Activated CD8-positive, alpha-beta memory T cell treated with anti-CD3 and anti-CD28 coated beads for 48 hours (primary cell): ENCODE measurements around the gene SLC24A3.

Experiments
- DNase-seq, 3 experiments: peaks; one replicate each; pipeline ENCODE4 v3.0.0-alpha.2; 2020; ENCODE audit warnings: low read depth in 2 of 3, low spot score in 2 of 3

SLC24A3 gene

GRCh38 chr20:19301142-19301541, 88.7 kb downstream of the SLC24A3 start:
- no peak for DNase-seq

DNA sequence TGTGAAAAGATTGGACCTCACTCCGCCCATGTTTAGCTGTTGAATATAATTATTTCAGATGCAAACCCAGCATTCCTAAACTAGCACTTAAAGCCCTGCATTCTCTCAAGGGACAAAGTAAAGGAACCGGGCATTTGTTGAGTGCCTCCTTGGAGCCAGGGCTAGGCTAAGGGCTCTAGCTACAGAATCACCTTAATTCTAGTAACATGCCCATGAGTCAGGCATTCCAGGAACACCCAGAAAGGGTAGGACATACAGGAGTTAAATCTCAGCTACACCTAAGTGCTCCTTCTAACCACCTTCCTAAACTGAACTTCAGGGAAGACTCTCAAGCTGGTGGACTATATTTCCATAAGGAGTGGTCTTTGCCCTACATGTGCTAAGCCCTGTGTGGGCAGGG, 89.4 kb downstream of the SLC24A3 start:
- DNase-seq, result no peak

- DNase-seq, result no peak
These were observed 90.3 kb downstream of the SLC24A3 start for GRCh38 chr20:19302714-19303113.

GRCh38 chr20:19304389-19304788, 91.9 kb downstream of the SLC24A3 start:
- DNase-seq, result no peak

DNA sequence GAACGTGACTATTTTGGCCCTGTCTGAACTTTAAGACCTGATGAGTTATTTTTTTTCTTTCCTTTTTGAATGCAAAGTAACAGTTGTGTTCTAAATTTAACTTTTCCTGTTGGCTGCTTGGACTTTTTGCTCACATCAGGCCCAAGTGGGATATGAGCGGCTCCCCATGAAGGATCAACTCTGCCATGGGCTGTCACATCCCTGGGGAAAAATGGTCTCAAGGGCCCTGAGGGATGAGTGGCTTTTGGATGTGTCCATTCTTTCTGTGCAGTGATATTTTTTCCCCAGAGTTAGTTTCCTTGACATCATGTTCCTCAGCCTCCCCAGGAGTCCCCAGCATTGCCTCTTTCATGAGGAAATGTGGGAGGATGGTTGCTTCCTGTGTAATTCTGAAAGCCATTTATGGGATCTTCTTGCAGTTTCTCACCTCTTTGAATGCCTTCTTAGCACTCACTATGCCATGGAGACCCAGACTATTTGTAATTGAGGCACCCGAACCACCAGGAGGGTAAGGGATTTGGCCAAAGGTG, 92.5 kb downstream of the SLC24A3 start:
- no peak for DNase-seq

DNA sequence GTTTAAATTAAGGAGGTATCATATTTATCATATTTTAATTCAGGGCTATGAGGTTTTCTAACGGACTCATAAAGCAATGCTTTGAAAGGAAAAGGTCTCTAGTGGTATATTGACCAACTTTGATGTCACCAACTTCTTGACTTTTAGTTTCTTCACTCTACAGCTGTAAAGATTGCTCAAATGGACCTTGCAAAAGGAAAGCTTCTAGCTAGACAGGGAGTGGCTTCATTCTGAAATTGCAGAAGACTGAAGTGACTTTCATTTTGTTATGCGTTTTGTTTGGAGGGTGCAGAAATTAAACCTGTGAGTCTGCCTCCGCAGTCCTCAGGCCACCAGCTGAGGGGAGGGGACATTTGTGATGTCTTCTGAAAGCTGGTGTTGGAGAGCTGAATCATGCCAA, 95.7 kb downstream of the SLC24A3 start:
- no peak for DNase-seq

DNA sequence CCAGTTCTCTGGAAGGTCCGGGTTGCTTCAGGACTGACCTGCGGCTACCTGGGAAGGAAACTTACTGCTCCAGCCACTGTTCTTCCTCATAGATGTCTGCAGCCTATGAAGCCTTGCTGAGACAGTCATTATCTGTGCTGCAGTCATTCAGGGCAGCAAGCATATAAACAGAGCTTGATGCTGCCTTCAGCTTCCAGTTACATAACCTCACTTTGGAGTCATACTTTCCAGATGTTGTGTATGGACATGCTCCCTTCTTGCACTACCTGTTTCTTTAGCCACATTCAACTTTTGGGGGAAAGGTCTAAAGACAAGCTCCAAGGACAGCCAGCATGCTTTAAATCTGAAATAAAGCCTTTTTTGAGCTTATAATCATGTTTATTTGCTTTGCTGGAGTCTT, 98.1 kb downstream of the SLC24A3 start:
- DNase-seq, result no peak

- no peak for DNase-seq
These were observed 101.1 kb downstream of the SLC24A3 start for GRCh38 chr20:19313342-19314069.

DNA sequence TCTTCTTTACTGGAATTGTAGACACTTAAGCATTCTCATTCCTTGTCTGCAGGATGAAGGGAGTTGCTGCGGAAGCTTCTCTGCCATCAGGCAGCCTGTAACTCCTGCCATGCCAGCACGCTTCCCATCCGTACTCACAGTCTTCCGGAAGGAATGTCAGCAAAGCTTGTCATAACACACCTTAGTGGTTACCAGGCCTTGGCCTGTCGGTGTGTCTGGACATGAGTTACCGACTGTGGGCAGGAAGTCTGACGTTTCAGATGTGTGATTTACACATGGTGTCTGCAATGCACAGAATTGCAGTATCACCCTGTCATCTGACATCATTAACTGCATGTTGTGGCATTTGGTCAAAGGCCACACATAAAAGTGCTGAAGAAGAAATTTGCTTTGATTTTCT, 102.2 kb downstream of the SLC24A3 start:
- no peak for DNase-seq

DNA sequence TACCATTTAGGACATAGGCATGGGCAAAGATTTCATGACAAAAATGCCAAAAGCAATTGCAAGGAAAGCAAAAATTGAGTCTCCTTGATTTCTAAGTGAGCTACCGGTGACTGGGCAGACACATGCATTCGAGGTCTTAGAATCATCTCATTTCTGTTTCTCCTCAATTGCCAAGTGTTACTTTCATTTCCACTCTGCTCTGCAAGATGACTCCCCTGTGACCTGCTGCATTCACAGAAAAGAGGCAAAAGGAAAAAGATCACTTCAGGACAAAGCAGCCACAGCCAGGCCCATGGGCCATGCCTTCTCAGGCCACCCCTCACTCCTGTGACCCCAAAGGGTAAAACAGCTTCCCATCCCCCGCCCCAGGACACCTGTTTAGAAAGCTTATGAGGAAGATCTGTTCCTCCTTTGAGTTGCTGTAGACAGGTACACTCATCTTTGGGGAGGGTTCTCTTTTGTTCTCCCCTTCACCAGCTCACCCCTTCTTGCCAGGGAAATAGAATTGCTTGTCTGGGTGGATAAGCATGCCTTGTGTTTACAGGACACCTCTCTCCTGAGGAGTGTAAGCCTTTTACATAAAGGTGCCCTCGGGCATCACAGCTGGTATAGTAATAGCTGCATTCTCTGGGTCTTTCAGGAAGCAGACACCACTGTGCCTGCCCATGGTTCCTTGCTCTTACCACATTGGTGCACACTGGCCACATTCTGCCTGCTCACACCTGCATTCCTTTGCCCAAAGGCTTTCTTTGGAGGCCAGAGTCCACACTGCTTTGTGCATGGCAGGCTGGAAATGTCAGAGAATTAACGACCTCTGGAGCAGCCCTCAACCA, 105.0 kb downstream of the SLC24A3 start:
- DNase-seq, result no peak

DNA sequence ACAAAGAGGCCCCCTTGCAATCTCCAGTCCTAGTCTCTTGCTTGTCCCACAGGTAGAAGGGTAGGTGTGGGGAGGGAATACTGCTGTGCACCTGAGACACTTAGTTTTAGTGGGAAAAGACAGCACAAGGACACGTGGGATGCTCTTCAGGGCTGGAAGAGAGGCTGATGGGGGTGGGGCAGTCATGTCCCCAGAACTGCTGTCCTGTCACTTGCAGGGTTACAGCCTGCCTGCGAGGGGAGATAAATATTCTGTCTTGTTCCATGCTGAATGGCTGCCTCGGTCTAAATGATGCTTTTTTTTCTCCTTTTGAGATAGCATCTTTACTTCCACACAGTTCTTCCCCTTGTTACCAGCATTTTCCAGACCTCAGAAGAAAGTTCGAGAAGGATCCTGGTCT, 106.2 kb downstream of the SLC24A3 start:
- no peak for DNase-seq

DNA sequence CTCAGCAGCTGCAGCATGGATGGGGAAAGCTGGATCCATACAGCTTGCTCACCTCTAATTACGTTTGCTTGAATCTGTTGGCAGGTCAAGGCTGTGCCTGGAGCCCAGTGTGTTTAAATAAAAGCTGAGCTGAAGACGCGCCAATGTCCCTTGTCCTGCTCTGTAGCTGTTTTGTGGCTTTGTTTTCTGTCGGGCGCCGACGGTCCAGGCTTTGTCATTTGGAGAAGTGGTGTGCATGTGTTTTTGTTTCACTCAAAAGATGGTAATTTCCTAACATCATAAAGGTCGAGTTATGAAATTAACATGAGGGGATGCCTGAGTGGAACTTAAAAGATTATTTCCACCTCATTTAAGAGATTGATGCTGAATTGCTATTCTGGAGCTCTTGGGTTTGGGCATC, 107.6 kb downstream of the SLC24A3 start:
- no peak for DNase-seq

DNA sequence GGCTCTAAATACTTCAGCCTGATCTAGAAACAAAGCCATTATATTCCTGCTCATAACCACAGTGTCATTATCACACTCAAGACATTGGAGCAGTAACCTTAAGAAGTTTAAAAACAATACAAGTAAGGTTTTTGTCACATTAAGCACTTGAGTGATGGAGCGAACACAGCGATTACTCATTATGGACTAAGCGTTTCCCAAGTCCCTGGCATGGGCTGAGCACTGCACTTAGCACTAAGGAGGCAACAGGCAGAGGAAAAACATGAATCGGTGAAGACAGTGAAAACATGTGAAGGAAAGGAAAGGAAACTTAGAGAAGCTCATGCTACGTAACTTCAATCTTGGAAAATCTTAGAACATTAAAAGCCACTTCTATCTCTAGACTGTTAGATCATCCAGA, 108.7 kb downstream of the SLC24A3 start:
- no peak for DNase-seq

GRCh38 chr20:19322061-19322985, 109.9 kb downstream of the SLC24A3 start:
- no peak for DNase-seq

GRCh38 chr20:19327401-19327800, 115.0 kb downstream of the SLC24A3 start:
- no peak for DNase-seq

DNA sequence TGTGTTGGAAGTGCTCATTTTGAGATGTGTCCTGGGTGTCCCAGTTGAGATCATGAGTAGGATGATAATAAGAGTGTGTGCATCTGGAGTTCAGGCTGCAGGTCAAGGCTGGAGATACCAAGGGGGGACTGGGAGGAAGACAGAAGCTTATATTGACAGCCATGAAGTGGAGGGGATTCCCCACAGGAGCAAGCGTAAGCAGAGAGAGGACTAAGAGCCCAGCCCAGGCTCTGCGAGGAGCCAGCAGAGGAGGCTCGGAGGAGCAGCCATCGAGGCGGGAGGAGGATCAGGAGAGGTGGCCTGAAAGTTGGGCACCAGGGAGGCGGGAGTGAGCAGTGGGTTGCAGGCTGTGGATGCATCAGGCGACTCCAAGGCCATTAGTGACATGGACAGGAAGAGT, 116.2 kb downstream of the SLC24A3 start:
- DNase-seq, result no peak

DNA sequence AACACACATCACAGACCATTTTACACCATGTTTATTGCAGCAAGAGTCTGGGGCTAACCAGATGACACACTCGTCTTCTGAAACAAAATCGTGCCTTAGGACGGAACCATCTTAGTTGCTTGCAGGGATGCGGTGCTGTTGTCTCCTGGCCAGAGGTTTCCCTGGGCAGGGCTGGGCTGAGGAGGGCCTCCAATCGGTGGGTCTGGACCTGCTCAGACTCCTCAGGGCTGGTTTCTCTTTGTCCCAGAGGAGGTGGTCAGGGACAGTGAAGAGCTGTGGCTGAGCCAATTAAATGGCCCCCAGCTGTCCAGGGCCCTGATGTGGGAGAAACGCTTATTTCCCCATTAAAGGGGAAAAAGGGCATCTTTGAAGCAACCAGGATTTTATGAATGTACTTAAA, 117.6 kb downstream of the SLC24A3 start:
- no peak for DNase-seq

- DNase-seq, result no peak
These were observed 118.3 kb downstream of the SLC24A3 start for GRCh38 chr20:19330731-19331130.

GRCh38 chr20:19333563-19333962, 121.1 kb downstream of the SLC24A3 start:
- DNase-seq, result no peak

- DNase-seq, result no peak
These were observed 122.9 kb downstream of the SLC24A3 start for GRCh38 chr20:19335341-19335740.

DNA sequence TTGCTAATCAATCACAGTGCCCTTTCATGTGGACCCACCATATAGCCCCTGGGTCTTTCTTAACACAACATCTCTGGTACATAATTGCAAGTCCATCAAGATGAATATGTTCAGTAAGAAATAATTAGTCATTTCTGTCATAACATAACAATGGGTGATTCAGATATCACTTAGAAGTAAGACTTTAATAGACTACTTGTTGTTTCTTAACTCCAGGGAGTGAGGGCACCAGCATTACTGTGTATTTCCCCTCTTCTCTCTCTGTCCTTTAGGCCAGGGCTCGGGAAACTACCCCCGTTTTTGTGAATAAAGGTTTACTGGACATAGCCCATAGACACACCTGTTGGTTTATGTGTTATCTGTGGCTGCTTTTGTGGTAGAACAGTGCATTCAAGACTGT, 123.5 kb downstream of the SLC24A3 start:
- DNase-seq, result no peak
